Activated CD4-positive, alpha-beta T cell treated with anti-CD3 and anti-CD28 coated beads, Interleukin-2, amount 50 U/mL, for 48 hours (primary cell): Measurements from ENCODE around the gene FBXO10.
A peak's percentile ranks its signal among the peaks of the same experiment; 100 is the strongest.
"Not testable (repeated sequence)": the region's sequence is repeated elsewhere in the genome, so short reads cannot be mapped to it uniquely, and the experiment has no call there.

Experiments used
- DNase-seq, 2 experiments: peaks; one replicate each; pipeline ENCODE4 v3.0.0-alpha.2; 2020

Gene FBXO10

DNA sequence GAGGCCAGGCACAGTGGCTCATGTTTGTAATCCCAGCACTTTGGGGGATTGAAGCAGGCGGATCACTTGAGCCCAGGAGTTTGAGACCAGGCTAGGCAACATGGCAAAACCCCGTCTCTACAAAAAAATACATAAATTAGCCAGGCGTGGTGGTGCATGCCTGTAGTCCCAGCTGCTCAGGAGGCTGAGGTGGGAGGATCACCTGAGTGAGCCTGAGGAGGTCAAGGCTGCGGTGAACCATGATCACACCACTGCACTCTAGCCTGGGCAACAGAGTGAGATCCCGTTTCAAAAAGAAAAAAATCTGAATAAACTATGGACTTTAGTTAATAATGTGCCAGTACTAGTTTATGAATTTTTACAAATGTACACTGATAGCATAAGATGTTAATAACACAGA is 66.1 kb downstream of the FBXO10 start:
- DNase-seq: not testable (repeated sequence)

DNA sequence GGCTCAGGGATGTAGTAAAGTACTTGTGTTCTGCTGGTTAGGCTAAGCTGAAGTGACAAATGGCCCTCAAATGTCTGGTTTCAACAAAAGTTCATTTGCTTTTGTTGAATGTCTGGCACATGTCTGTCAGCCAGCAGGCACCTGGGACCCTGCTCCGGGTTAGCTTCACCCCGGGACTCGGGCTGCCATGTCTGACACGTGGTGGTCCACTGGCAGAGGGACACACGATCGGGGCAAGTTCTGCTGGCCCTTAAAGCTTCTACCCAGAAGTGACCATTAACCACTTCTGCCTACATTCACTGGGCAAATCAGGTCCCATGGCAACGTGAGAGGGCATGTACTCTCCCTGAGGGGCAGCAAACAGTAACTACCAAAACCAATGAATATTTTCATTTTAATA is 66.6 kb downstream of the FBXO10 start:
- no peak for DNase-seq

DNA sequence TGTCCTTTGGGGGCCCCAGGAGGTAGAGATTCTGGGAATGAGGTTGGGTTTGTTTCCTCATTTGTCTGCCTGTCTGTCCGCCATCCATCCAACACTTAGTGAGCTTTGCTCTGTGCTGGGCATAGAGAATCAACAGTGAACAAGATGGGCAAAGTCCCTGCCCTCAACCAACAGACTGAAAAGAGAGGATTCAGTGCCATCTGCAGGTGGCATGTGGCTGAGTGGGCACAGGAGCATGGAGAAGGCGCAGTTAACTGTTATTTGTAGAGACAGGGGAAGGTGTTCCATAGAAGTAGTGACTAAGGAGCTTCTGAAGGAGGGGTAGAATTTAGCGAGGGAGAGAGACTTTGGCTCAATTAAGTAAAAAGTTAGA is 67.4 kb downstream of the FBXO10 start:
- no peak for DNase-seq

DNA sequence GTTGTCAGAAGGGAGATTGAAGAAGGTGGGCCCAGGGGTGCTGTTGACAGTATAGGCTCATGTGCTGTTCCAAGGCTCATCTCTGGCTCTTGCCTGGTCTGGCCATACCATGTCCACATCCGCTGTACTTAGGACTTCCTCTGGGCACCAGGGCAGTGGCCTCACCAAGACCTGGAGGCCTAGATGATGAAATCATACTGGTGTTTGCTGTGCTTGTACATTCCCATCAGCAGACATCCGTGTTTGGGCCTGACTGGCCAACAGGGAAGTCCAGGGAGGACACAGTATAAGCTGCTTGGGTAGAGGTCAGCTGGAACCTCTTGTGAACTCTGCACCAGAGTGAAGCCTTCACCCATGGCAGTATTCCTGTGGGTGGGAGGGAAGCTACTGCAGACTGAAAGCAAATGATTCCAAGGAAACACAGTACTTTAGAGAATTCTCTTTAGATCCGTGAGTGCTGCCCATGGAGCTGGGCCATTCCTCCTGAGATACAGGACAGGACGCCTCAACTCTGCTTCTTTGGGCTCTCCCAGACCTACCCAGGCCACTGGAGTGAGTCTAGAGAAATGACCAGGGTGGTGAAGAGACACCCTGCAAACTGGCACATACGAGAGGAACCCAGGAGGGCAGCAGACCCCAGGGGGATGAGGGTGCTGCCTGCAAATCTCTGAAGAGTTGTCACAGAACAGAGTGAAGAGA is 67.9 kb downstream of the FBXO10 start:
- no peak for DNase-seq

DNA sequence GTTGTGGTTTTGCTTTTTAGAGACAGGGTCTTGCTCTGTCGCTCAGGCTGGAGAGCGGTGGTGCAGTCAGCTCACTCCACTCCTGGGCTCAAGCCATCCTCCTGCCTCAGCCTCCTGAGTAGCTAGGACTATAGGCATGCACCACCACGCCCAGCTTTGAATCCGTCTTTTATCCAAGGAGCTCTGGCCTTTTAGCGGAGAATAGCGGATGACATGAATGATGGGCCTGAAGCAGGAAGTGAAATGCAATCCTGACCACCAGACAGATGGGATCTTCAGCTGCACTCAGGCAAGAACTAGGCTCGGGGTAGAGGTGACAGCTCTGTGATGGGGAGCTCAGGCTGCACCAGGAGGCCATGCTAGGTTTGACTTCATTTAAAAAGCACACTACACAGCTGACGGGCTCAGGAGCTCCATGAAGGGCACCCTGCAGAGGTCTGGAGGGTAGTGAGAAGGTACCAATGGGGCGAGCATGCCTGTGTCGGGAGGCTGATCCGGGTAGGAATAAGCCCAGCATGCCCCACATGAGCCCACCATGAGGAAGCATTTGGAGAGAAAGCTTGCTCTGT is 68.5 kb downstream of the FBXO10 start:
- DNase-seq: no peak

DNA sequence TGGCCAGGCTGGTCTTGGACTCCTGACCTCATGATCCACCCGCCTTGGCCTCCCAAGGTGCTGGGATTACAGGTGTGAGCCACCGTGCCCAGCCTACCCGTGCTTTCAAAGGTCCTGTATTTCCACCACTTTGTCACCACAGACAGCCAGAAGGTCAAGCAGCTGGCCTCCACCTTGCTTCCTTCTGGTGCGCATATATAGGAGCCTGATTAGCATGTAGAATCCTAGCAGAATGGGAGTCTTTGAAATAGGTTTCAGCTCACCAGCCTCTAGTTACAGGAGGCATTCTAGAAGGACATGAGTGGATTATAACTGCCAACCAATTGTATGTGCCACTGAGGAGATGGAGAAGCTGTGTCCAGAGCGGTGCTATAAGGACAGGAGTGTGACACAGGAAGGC is 71.6 kb downstream of the FBXO10 start:
- no peak for DNase-seq

DNA sequence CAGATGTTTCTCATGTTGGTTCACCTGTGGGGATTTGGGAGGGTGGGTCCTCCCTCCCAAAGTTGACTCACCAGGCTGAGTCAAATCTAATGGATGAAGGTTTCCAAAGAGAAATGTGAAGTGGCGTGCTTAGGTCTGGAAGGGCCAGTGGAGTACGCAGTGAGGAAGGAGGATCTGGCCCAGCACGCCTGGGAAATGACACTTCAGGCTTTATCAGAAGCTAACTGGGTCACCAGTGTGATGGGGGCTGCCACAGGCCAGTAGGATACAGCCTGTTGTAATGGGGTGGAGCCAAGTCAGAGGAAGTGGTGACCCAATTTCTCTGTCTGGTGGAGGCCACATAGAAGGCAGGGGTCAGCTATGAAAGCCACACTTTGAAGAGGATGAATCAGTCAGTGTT is 72.4 kb downstream of the FBXO10 start:
- peak; percentile 16 to 25 for DNase-seq

DNA sequence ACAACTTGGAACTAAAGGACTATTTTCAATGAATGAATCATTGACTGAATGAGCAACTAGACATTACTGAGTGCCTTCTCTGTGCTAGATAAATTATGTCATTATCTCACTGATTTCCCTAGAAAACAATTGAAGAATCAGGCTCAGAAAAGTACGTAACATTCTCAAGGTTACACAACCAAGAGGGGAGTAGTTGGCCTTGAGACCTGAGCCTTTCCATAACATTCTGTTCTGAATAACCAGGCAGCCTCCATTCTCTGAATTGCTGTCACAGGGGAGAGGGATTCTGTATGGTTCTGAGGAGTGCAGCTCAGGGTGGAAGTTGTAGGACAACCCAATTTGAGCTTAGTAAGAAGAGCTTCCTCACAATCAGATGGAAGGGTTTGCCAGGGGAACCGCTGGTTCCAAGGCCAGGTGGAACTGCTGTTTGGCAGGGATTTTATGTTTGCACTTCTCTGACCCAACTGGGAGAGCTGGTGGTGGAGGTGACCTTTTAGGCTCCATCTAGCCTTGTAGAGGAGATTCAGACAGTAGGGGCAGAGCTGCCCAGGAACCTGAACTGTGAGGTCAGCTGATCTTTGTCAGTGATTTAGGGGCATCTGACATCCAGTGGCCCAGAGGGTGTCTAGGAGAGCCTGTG is 74.1 kb downstream of the FBXO10 start:
- DNase-seq: no peak

DNA sequence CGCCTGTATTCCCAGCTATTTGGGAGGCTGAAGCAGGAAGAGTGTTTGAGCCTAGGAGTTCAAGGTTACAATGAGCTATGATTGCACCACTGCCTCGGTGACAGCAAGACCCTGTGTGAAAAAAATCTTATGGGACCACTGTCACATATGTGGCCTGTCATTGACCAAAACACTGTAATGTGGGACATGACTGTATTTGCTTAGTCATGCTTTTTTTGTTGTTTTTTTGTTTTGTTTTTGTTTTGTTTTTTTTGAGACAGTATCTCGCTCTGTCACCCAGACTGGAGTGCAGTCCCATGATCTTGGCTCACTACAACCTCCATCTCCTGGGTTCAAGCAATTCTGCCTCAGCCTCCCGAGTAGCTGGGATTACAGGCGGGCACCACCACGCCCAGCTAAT is 76.9 kb downstream of the FBXO10 start:
- DNase-seq: no peak

DNA sequence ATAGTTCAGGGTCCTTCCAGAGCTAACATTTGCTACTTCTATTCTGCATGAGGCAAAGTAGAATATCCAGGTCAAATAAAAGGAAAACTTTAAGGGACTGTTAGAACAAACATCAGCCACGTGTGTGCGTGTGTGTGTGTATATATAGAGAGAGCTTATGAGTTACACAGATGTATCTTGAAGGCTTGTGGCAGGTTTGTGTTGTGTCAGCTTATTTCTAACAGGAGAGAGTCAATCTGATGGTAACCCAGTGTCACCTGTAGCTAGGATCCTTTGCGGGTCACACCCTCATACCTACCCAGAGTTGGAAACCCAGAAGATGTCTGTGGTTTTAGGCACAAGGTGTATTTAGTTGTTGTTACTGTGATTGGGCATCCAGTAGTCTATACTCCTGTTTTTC is 77.7 kb downstream of the FBXO10 start:
- DNase-seq: no peak

DNA sequence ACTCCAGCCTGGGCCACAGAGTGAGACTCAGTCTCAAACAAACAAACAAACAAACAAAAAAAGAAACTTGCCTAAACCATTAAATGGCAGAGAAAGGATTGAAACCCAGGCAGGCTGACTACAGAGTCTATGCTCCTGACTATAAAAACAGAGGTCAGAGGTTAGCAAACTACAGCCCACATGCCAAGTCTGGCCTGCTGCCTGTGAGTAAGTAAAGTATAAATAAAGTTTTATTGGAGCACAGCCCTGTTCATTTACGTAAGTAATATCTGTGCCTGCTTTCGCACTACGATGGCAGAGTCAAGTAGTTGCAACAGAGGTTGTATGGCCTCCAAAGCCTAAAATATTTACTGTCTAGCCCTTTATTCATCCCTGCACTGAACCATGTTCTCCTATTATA is 78.9 kb downstream of the FBXO10 start:
- no peak for DNase-seq

DNA sequence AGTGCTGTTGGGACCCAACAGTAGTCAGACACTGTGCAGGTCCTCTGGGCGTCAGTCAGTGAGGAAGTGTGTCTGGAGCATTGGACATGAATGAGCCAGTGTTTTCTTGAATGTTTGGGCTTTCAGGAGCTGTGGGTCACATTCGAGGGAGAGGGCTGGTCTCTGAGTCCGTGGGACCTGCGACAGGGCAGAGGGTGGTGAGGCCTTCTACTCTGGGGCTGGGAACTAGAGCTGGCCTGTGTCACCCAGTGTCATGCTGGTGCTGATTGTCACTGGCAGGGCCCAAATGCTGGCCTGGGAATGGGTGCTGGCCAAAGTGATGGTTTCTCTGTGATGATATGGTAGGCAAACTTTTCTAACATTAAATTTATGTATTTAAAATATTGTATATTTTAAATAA is 80.2 kb downstream of the FBXO10 start:
- no peak for DNase-seq

DNA sequence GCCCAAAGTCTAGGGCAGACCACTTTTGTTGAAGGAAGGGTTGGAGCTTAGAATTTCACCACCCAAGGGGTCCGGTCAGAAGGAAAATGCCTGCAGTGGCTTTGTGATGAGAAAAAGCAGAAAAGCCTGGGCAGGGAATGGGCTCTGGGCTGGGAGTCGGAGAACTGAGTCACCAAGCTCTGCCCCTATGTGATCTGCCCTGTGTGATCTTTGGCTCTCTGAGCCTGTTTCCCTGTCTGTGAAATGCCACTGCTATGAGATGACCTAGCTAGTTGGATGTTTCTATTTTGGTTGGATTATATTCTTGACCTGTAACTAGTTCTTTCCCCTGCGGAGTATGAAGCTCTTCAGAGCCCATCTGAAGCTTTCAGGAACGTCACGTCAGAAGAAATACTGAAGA is 80.6 kb downstream of the FBXO10 start:
- no peak for DNase-seq

DNA sequence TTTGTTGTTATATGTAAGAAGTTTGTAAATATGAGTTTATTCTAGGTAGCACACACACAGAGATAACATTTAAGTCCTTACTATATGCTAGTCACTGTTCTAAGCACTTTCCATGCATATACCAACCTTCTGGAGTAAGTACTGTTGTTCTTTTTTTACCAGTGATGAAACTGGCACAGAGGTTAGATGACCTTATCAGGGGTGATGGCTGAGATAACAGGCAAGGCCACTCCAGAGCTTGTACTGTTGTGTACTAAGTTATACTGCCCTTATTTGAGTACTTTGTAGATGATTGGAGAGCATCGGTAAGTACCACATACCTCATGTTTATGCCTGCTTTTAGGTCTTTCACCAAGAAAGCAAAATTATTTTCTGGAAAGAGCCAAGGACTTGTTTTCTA is 84.2 kb downstream of the FBXO10 start:
- no peak for DNase-seq

DNA sequence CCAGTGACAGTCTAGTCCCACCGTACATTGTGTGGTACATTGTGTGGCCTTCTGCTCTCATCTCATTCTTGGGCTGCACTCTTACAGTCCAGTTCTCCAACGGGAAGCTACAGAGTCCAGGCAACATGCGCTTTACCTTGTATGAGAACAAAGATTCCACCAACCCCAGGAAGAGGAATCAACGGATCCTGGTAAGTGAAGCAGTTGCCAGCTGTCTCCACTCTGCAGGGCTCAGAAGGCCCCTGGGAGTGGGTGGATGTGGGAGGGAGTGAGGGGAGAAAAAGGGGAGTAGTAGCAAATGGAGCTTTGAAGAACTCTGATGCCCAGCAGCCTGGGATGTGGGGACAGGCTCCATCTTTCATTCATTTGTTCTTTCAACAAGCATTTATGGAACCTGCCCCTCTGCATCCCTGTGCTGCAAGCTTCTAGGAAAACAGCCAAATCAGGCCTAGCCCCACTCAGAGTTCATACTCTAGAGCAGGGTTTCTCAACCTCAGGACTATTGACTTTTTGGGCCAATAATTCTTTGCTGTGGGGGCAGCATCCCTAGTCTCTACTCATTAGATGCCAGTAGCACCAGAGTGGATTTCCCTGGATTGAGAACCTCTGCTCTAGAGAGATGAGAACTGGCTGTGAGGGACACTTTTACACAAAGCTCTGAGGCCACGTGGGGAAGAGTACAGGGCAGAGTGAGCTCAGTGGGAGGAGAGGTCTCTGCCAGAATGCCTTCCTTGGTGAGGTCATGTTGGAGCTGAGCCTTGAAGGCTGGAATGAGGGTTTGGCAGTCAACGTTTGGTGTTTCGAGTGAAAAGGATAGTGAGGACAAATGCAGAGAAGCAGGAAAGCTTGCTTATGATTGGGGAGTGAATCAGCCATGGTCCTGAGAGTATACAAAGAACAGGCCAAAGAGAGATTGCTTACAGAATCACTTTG is 89.3 kb downstream of the FBXO10 start:
- DNase-seq: no peak

DNA sequence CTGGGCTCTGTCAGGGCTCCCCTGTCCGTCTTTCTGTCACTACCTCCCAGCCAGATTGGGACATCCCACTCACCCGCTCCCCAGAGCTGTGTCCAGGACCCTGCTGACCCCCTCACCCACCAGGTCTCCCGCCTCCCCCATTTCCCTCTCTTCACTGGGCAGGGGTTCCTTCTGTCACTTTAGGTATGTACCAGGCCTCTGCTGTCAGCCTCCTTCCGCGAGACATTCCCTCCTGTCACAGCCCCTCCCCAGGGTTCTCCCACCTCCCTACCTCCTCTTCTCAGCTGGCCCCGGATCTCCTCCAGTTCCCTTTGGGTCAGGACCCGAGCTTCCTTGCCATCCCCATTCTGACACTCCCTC is 89.9 kb downstream of the FBXO10 start:
- no peak for DNase-seq

DNA sequence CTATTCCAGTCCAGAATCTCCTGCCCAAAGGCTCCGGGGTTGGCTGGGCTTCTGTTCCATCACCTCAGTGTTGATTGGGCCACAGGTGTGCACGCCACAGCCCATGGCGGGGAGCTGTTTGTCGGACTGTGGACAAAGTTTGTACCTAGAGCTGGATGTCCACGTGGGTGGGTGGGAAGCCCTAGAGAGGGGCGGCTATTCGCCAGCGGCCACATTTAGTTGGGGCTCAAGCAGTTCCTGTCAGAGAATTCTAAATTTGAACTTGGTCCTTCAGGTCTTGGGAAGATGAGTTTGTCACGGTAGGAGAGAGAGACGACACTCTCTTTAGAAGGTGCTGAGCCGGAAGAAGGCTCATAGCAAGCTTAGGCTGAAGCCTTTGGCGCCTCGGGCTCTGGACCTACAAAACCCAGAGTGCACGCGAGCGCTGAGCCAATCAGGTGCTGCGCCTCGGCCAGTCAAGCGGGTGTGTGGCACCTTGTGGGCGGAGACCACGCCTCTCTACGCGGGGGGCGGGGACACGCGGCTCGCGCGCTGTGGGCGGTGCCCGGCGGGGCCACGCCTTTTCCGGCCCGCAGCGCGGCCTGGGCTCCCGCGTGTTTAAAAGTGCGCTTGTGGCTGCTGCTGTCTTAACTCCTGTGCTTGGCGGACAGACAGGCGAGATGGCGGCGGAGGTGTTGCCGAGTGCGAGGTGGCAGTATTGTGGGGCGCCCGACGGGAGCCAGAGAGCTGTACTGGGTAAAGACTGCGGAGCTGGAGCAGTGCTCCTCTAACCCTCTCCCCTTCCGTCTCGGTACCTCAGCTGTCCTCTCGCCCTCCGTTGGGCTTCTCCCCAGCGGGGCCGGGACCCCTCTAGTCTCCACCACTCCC is 90.6 kb downstream of the FBXO10 start, which contains the start of gene POLR1E:
POLR1E (plus strand) TSS at position 560 of the 867 bp plus-strand sequence; CDS start at position 660, 100 bp downstream.
- peak; percentile 97 for DNase-seq

DNA sequence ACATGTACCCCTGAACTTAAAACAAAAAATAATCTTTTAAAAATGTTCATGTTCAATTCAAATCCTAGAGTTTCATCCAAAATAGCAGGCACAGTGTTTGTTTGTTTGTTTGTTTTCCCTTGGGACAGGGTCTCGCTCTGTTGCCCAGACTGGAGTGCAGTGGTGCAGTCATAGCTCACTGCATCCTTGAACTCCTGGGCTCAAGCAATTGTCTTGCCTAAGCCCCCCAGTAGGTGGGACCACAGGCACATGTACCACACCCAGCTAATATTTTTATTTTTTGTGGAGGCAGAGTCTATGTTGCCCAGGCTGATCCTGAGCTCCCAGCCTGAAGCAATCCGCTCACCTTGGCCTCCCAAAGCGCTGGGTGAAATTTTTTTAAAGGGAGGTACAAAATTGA is 95.4 kb downstream of the FBXO10 start:
- DNase-seq: no peak

DNA sequence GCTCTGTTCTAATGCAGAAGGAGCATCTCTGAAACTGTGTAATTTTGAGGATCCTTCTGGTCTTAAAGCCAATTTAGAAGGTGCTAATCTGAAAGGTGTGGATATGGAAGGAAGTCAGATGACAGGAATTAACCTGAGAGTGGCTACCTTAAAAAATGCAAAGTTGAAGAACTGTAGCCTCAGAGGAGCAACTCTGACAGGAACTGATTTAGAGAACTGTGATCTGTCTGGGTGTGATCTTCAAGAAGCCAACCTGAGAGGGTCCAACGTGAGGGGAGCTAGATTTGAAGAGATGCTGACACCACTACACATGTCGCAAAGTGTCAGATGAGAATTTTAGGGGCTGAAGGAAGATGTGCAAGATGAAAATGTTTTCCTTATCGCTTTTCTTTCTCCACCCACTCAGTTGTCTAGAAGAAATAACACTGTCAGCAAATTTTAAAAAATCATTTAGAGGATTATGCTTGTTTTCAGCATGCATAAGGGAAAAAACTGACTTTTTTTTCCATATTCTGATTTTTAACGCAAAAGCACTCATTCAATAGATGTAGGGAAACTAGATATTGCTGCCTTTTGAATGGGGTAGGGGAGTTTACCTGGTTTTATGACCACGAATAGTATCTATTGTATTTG is 98.1 kb downstream of the FBXO10 start:
- not testable (repeated sequence) for DNase-seq

DNA sequence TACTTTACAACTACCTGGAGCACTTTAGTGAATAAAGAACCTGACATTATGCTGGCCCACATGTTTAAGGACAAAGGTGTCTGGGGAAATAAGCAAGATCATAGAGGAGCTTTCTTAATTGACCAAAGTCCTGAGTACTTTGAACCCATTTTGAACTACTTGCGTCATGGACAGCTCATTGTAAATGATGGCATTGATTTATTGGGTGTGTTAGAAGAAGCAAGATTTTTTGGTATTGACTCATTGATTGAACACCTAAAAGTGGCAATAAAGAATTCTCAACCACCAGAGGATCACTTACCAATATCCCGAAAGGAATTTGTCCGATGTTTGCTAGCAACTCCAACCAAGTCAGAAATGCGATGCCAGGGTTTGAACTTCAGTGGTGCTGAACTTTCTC is 98.7 kb downstream of the FBXO10 start:
- DNase-seq: not testable (repeated sequence)

DNA sequence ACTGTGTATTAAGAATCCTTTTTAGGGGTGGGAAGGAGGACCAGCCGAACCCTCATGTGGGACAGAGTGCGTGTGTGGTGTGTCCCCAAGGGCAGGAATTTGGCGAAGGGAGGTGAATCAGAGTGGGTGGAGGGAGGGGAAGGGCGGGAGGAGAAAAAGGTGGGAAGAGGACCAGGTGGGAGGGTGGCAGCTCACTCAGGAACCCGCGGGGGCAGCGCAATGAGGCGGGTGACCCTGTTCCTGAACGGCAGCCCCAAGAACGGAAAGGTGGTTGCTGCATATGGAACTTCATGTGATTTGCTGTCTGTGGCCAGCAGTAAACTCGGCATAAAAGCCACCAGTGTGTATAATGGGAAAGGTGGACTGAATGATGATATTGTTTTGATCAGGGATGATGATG is 99.2 kb downstream of the FBXO10 start:
- no peak for DNase-seq

DNA sequence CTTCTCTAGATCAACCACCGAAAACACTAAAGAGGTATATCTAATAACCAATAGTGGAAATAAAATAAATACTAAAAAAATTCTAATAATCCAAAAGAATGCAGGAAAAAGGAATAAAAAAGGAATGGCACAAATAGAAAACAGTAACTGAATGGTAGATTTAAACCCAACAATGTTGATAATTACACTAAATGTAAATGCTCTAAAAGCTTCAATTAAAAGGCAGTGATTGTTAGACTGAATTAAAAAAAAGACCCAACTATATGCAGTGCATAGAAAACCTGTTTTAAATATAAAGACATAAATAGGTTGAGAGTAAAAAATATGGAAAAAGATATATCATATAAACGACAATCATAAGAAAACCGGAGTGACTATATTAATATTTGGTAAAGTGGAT is 101.7 kb downstream of the FBXO10 start:
- no peak for DNase-seq
